Measurements from ENCODE around the gene ARX.

Gene ARX

DNA sequence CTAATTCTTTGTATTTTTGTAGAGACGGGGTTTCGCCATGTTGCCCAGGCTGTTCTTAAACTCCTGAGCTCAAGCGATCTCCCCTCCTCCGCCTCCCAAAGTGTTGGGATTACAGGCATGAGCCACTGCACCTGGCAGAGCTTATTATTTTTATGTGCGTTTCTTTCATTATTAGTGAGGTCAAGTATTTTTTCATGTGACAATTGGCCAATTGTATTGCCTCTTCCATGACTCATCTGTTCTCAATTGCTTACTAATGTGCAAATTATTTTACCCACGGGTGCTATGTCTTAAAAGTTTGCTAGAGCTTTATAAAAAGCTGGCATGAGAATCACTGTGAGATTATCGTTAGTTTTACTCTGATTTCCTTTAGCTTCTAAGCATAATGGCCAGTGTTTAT, 13.0 kb upstream of the ARX start:
- no peak overlapping the region for H3K27ac ChIP-seq (ENCODE audit: low read length)

GRCh38 chrX:25026576-25026975, 10.8 kb upstream of the ARX start:
- no peak overlapping the region for H3K4me3 ChIP-seq (ENCODE audit: low read length)
- no peaks in the 10 kb centered on the region for H3K4me1 ChIP-seq (ENCODE audit: control insufficient read depth, insufficient read depth, low read length)
- peaks cover 17% of the 10 kb centered on the region for H3K27me3 ChIP-seq (ENCODE audit: control insufficient read depth, insufficient read depth, low read length)
- H3K36me3 ChIP-seq (ENCODE audit: control insufficient read depth, insufficient read depth, low read length), result no peaks in the 10 kb centered on the region
- no peak overlapping the region for H3K27ac ChIP-seq (ENCODE audit: low read length)
- no CpG with 5 or more reads among the region's 6 CpGs for WGBS (ENCODE audit: insufficient coverage, insufficient read length)
- DNase-seq (ENCODE audit: low read depth, low spot score), result no peak
- H3K9me3 ChIP-seq (ENCODE audit: control insufficient read depth, insufficient read depth, low read length), result no peaks in the 10 kb centered on the region

More for the DNA sequence above, 13.0 kb upstream of the ARX start:
- H3K4me3 ChIP-seq (ENCODE audit: low read length), result no peak overlapping the region
- WGBS (ENCODE audit: insufficient coverage, insufficient read length), result no CpG with 5 or more reads among the region's 7 CpGs
- H3K27me3 ChIP-seq (ENCODE audit: control insufficient read depth, insufficient read depth, low read length), result no peaks in the 10 kb centered on the region
- H3K4me1 ChIP-seq (ENCODE audit: control insufficient read depth, insufficient read depth, low read length), result no peaks in the 10 kb centered on the region
- H3K9me3 ChIP-seq (ENCODE audit: control insufficient read depth, insufficient read depth, low read length), result no peaks in the 10 kb centered on the region
- no peak for DNase-seq (ENCODE audit: low read depth, low spot score)
- no peaks in the 10 kb centered on the region for H3K36me3 ChIP-seq (ENCODE audit: control insufficient read depth, insufficient read depth, low read length)

GRCh38 chrX:25025615-25026014, 9.8 kb upstream of the ARX start:
- Histone ChIP-seq H3K4me3 (ENCODE audit: low read length) (no peak overlapping the region), H3K27me3 (ENCODE audit: control insufficient read depth, insufficient read depth, low read length) (peaks cover 24% of the 10 kb centered on the region), H3K27ac (ENCODE audit: low read length) (no peak overlapping the region), H3K36me3 (ENCODE audit: control insufficient read depth, insufficient read depth, low read length) (no peaks in the 10 kb centered on the region), H3K9me3 (ENCODE audit: control insufficient read depth, insufficient read depth, low read length) (no peaks in the 10 kb centered on the region), H3K4me1 (ENCODE audit: control insufficient read depth, insufficient read depth, low read length) (no peaks in the 10 kb centered on the region)
- no CpG with 5 or more reads among the region's 2 CpGs for WGBS (ENCODE audit: insufficient coverage, insufficient read length)
- no peak for DNase-seq (ENCODE audit: low read depth, low spot score)

GRCh38 chrX:25023908-25024307, 8.1 kb upstream of the ARX start:
- Histone ChIP-seq H3K9me3 (ENCODE audit: control insufficient read depth, insufficient read depth, low read length) (no peaks in the 10 kb centered on the region), H3K27me3 (ENCODE audit: control insufficient read depth, insufficient read depth, low read length) (peaks cover 30% of the 10 kb centered on the region), H3K4me3 (ENCODE audit: low read length) (no peak overlapping the region), H3K4me1 (ENCODE audit: control insufficient read depth, insufficient read depth, low read length) (no peaks in the 10 kb centered on the region), H3K27ac (ENCODE audit: low read length) (no peak overlapping the region), H3K36me3 (ENCODE audit: control insufficient read depth, insufficient read depth, low read length) (no peaks in the 10 kb centered on the region)
- WGBS (ENCODE audit: insufficient coverage, insufficient read length), result no CpG with 5 or more reads among the region's 1 CpG
- no peak for DNase-seq (ENCODE audit: low read depth, low spot score)

GRCh38 chrX:25022499-25023325, 6.9 kb upstream of the ARX start:
- Histone ChIP-seq H3K36me3 (ENCODE audit: control insufficient read depth, insufficient read depth, low read length) (no peaks in the 10 kb centered on the region), H3K27ac (ENCODE audit: low read length) (no peak overlapping the region), H3K27me3 (ENCODE audit: control insufficient read depth, insufficient read depth, low read length) (peaks cover 32% of the 10 kb centered on the region), H3K4me1 (ENCODE audit: control insufficient read depth, insufficient read depth, low read length) (no peaks in the 10 kb centered on the region), H3K9me3 (ENCODE audit: control insufficient read depth, insufficient read depth, low read length) (no peaks in the 10 kb centered on the region), H3K4me3 (ENCODE audit: low read length) (peak overlapping the region; percentile 3; the same call in 1 of the 2 replicates)
- no CpG with 5 or more reads among the region's 59 CpGs for WGBS (ENCODE audit: insufficient coverage, insufficient read length)
- no peak for DNase-seq (ENCODE audit: low read depth, low spot score)

DNA sequence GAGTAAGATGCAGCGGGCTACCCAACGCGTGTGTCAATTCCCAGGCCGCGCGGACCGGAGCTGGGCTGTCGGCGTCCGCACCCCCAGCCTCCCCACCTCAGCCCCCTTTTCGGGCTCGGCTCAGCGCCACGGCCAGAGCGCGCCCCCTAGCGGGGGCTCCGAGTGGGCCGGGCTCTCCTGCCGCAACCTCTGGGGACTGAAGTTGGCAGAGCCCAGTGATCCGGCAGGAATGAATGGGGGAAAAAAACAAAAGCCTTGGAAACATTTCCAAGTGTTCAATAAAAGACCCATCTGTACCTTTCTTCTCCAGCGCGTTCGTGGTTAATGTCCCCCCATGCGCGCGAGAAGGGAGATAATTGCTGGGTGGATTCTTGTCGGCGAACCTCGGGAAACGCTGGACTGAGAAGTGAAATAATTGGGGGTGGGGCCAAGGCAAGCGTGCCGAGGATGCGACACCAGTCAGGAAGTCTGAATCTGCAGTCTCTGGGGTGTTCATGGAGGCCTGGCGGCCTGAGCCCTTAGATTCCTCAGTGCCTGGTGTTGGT, 5.2 kb upstream of the ARX start:
- Histone ChIP-seq H3K9me3 (ENCODE audit: control insufficient read depth, insufficient read depth, low read length) (no peaks in the 10 kb centered on the region), H3K27me3 (ENCODE audit: control insufficient read depth, insufficient read depth, low read length) (peaks cover 44% of the 10 kb centered on the region), H3K4me1 (ENCODE audit: control insufficient read depth, insufficient read depth, low read length) (no peaks in the 10 kb centered on the region), H3K36me3 (ENCODE audit: control insufficient read depth, insufficient read depth, low read length) (no peaks in the 10 kb centered on the region), H3K27ac (ENCODE audit: low read length) (no peak overlapping the region), H3K4me3 (ENCODE audit: low read length) (peak overlapping the region; percentile 31; the same call in 1 of the 2 replicates)
- WGBS (ENCODE audit: insufficient coverage, insufficient read length), result no CpG with 5 or more reads among the region's 35 CpGs
- no peak for DNase-seq (ENCODE audit: low read depth, low spot score)

GRCh38 chrX:25020391-25020904, 4.7 kb upstream of the ARX start:
- H3K4me3 ChIP-seq (ENCODE audit: low read length), result peak overlapping the region; percentile 31; the same call in 1 of the 2 replicates
- no peaks in the 10 kb centered on the region for H3K36me3 ChIP-seq (ENCODE audit: control insufficient read depth, insufficient read depth, low read length)
- no CpG with 5 or more reads among the region's 27 CpGs for WGBS (ENCODE audit: insufficient coverage, insufficient read length)
- no peaks in the 10 kb centered on the region for H3K4me1 ChIP-seq (ENCODE audit: control insufficient read depth, insufficient read depth, low read length)
- no peaks in the 10 kb centered on the region for H3K9me3 ChIP-seq (ENCODE audit: control insufficient read depth, insufficient read depth, low read length)
- H3K27ac ChIP-seq (ENCODE audit: low read length), result no peak overlapping the region
- peaks cover 44% of the 10 kb centered on the region for H3K27me3 ChIP-seq (ENCODE audit: control insufficient read depth, insufficient read depth, low read length)
- no peak for DNase-seq (ENCODE audit: low read depth, low spot score)

DNA sequence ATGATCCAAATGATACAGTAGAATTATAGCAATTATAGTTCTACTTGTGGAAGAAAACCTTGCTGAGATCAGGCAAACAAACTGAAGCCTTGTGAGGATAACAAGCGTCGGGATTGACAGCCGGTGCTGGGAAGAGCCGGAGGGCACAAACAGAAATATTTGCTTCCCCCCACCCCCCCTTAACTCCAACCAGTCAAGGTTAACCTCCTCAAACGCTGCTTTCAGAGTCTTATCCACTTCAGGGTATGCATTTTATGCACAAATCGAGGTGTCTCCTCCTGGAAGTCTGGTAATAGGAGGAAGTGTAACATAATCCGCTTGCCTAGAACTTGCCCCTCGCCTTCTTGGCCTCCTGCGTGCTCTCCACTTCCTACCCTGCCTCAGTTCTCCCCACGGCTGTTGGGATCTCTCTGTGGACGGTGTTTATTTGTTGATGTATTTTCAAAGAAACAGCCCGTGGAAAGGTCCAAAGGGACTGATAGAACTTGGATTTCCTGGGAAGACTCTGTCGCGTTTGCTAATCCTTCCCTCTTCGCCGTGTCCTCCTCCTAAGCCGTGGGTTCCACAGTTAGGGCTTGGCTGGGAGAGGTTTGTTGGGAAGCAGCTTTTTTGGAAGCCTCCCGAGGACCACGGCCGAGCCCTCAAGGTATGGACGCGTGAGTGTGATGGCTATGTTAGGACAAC, 4.1 kb upstream of the ARX start:
- Histone ChIP-seq H3K27me3 (ENCODE audit: control insufficient read depth, insufficient read depth, low read length) (peaks cover 50% of the 10 kb centered on the region), H3K27ac (ENCODE audit: low read length) (no peak overlapping the region), H3K36me3 (ENCODE audit: control insufficient read depth, insufficient read depth, low read length) (no peaks in the 10 kb centered on the region), H3K4me1 (ENCODE audit: control insufficient read depth, insufficient read depth, low read length) (no peaks in the 10 kb centered on the region), H3K9me3 (ENCODE audit: control insufficient read depth, insufficient read depth, low read length) (no peaks in the 10 kb centered on the region), H3K4me3 (ENCODE audit: low read length) (no peak overlapping the region; the same call in 1 of the 2 replicates)
- WGBS (ENCODE audit: insufficient coverage, insufficient read length), result no CpG with 5 or more reads among the region's 22 CpGs
- DNase-seq (ENCODE audit: low read depth, low spot score), result no peak

DNA sequence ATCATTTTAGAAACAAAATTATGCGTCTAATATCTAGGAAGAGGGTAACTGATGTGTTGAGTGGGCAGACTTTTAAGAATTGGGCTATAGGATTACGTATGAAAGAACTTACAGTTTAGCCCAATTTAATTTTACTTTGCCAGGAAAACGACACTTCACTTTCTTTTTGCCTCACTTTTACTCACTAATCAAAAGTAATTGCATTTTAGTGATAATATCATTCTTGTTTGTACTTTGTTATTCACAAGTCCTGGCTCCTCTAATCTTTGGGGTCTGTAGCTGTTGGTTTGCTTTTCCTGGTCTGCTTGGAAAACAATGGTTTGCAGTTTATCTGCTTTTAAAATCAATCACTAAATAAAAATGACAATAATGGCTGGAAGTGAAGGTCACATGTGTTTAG, 2.9 kb upstream of the ARX start:
- no peak overlapping the region for H3K4me3 ChIP-seq (ENCODE audit: low read length)
- WGBS (ENCODE audit: insufficient coverage, insufficient read length), result no CpG with 5 or more reads among the region's 3 CpGs
- H3K27ac ChIP-seq (ENCODE audit: low read length), result no peak overlapping the region
- H3K27me3 ChIP-seq (ENCODE audit: control insufficient read depth, insufficient read depth, low read length), result peaks cover 61% of the 10 kb centered on the region
- H3K36me3 ChIP-seq (ENCODE audit: control insufficient read depth, insufficient read depth, low read length), result no peaks in the 10 kb centered on the region
- no peaks in the 10 kb centered on the region for H3K9me3 ChIP-seq (ENCODE audit: control insufficient read depth, insufficient read depth, low read length)
- no peak for DNase-seq (ENCODE audit: low read depth, low spot score)
- no peaks in the 10 kb centered on the region for H3K4me1 ChIP-seq (ENCODE audit: control insufficient read depth, insufficient read depth, low read length)

GRCh38 chrX:25017667-25018247, 2.0 kb upstream of the ARX start:
- Histone ChIP-seq H3K27me3 (ENCODE audit: control insufficient read depth, insufficient read depth, low read length) (peaks cover 57% of the 10 kb centered on the region), H3K4me3 (ENCODE audit: low read length) (no peak overlapping the region; the same call in 1 of the 2 replicates)

More at GRCh38 chrX:25017667-25018247, 2.0 kb upstream of the ARX start:
- no CpG with 5 or more reads among the region's 32 CpGs for WGBS (ENCODE audit: insufficient coverage, insufficient read length)
- no peak for DNase-seq (ENCODE audit: low read depth, low spot score)
- Histone ChIP-seq H3K36me3 (ENCODE audit: control insufficient read depth, insufficient read depth, low read length) (no peaks in the 10 kb centered on the region), H3K27ac (ENCODE audit: low read length) (no peak overlapping the region), H3K9me3 (ENCODE audit: control insufficient read depth, insufficient read depth, low read length) (no peaks in the 10 kb centered on the region), H3K4me1 (ENCODE audit: control insufficient read depth, insufficient read depth, low read length) (no peaks in the 10 kb centered on the region)
